NT2/D1 (cell line): ENCODE results near the gene MUC2.

ENCODE experiments used
- SUZ12 ChIP-seq: IDR thresholded peaks from 2 replicates; pipeline ENCODE4 v1.6.1; 2011; ENCODE audit not compliant: insufficient read length, insufficient read depth; ENCODE audit errors: extremely low read depth
- YY1 ChIP-seq: IDR thresholded peaks from 2 replicates; pipeline ENCODE4 v1.6.1; 2011; ENCODE audit not compliant: insufficient read length, insufficient read depth
- ZNF274 ChIP-seq: IDR thresholded peaks from 2 replicates; pipeline ENCODE4 v1.6.1; 2011; ENCODE audit warnings: mild to moderate bottlenecking, low read depth, low read length

DNA sequence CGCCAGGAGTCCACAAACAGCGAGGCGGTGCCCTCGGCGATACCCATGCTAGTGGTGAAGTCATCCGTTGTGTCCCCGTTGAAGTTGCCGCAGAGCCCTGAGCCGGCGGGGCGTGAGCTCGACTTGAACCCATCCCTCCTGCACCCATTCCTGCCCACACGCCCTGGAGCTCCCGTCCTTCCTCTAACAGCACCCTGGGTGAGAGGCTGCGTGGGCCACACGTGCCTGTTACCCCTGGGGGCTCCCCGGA, 46.5 kb upstream of the MUC2 start:
- TF ChIP-seq YY1 (no peak), ZNF274 (no peak), SUZ12 (no peak)
